Upper lobe of left lung (tissue), 4 donors: Measurements from ENCODE around the gene CTU1.

Source experiments
- CTCF ChIP-seq, 6 experiments: fragments of 450-650 bp in 4 of 6; fragments of 200-600 bp in 2 of 6; sonication (generic) in 2 of 6; IDR thresholded peaks; one replicate each; pipeline ENCODE4 v1.5.1; 2016 to 2019; ENCODE audit warnings: antibody characterized with exemption in 6 of 6
- EP300 ChIP-seq, 4 donors: sonication (generic); formaldehyde crosslinking; IDR thresholded peaks; one replicate each; pipeline ENCODE4 v1.5.1; 2017; ENCODE audit warnings: antibody characterized with exemption in 4 of 4, control low read depth in 2 of 4
- POLR2A ChIP-seq, 4 donors: fragments of 450-650 bp; IDR thresholded peaks; one replicate each; pipeline ENCODE4 v1.5.1; 2016 to 2017; ENCODE audit warnings: antibody characterized with exemption in 4 of 4, mild to moderate bottlenecking in 2 of 4
- POLR2AphosphoS5 ChIP-seq, 2 donors: sonication (generic); formaldehyde crosslinking; IDR thresholded peaks; one replicate each; pipeline ENCODE4 v1.5.1; 2017; ENCODE audit warnings: antibody characterized with exemption in 2 of 2

GRCh38 chr19:51098365-51099046 is 9.7 kb downstream of the CTU1 start:
- no peak for TF ChIP-seq CTCF (IDR thresholded peaks at IDR 0.05)
- no peak for TF ChIP-seq EP300 (IDR thresholded peaks at IDR 0.05)
- TF ChIP-seq POLR2AphosphoS5 (IDR thresholded peaks at IDR 0.05): no peak
- TF ChIP-seq POLR2A (IDR thresholded peaks at IDR 0.05): peak in 1 of 4 donors; percentile 11
